DOHH2 (cell line): ENCODE data around the gene SLC35E3.

Experiments used
- CTCF ChIP-seq: fragments of 200-600 bp; sonication (generic); IDR thresholded peaks from one replicate; pipeline ENCODE4 v1.5.1; 2014; ENCODE audit warnings: antibody characterized with exemption, mild to moderate bottlenecking, low read depth, low read length; ENCODE audit not compliant: poor library complexity, severe bottlenecking
- EZH2phosphoT487 ChIP-seq: fragments of 200-600 bp; sonication (generic); IDR thresholded peaks from 2 replicates; pipeline ENCODE4 v1.6.1; 2017; ENCODE audit warnings: borderline replicate concordance, mild to moderate bottlenecking, antibody characterized with exemption, low read length, moderate library complexity, mixed read lengths

- no peak for TF ChIP-seq CTCF
- no peak for TF ChIP-seq EZH2phosphoT487
These were observed 43.3 kb downstream of the SLC35E3 start for GRCh38 chr12:68789144-68789878.
